ENCODE data around the gene APLP1. TPM values are rescaled to one million over a fixed set of nuclear protein-coding genes. Genes with fewer than 3 reads are reported as not detected.

The APLP1 gene
- total and polyA plus RNA-seq, 2 experiments from 2014 or later = 30.2 to 36.0 TPM

GRCh38 chr19:35853038-35853756, 15.2 kb upstream of the APLP1 start:
- Histone ChIP-seq H3K4me1 (ENCODE audit: insufficient read depth) (peaks cover 28% of the 10 kb centered on the region), H4K20me1 (replicated peaks; ENCODE audit: insufficient read depth) (no peaks in the 10 kb centered on the region), H3K27me3 (ENCODE audit: insufficient read depth) (peaks cover 31% of the 10 kb centered on the region), H3K4me2 (no peak overlapping the region), H3K36me3 (ENCODE audit: insufficient read depth) (no peaks in the 10 kb centered on the region), H3F3A (replicated peaks; ENCODE audit: low read depth) (0 out of 2 replicates have a peak, but pooled peaks cover 3% of the 10 kb centered on the region), H3K27ac (ENCODE audit: low read depth) (no peak overlapping the region), H3K79me2 (replicated peaks; ENCODE audit: insufficient read depth) (no peaks in the 10 kb centered on the region), H3K9me2 (ENCODE audit: insufficient read depth) (no peaks in the 10 kb centered on the region), H3K4me3 (no peak overlapping the region), H2AFZ (no peak overlapping the region)
- Mint-ChIP-seq H3K27ac (no peak overlapping the region), H3K4me1 (peaks cover 30% of the 10 kb centered on the region), H3K36me3 (ENCODE audit: low read depth) (no peaks in the 10 kb centered on the region), H3K9me3 (no peaks in the 10 kb centered on the region), H3K27me3 (ENCODE audit: insufficient read depth, low read depth, poor library complexity) (peaks cover 44% of the 10 kb centered on the region), H3K4me3 (no peak overlapping the region)
- TF ChIP-seq JUNB (IDR thresholded peaks at IDR 0.05; ENCODE audit: unreplicated experiment) (no peak), NANOG (IDR thresholded peaks at IDR 0.05; ENCODE audit: borderline replicate concordance) (no peak), STAT1 (IDR thresholded peaks at IDR 0.05; ENCODE audit: unreplicated experiment) (no peak), ETS1 (IDR thresholded peaks at IDR 0.05) (no peak), CTCF (conservative IDR thresholded peaks at IDR 0.05; ENCODE audit: low read depth in 2 of 2) (no peak), REST (IDR thresholded peaks at IDR 0.05; ENCODE audit: unreplicated experiment) (no peak)
- DNase-seq (ENCODE audit: low spot score) (no peak), ATAC-seq (no peak)

- Mint-ChIP-seq H3K27me3 (ENCODE audit: insufficient read depth, low read depth, poor library complexity) (peaks cover 64% of the 10 kb centered on the region), H3K9me3 (no peaks in the 10 kb centered on the region)
These were observed 11.7 kb upstream of the APLP1 start, which contains the start of gene KIRREL2 for GRCh38 chr19:35856546-35857149. Gene KIRREL2, plus strand, starts transcription at chr19:35856911. Its CDS starts 209 bp downstream, at chr19:35857120.

More at GRCh38 chr19:35856546-35857149, 11.7 kb upstream of the APLP1 start, which contains the start of gene KIRREL2:
- H3K36me3 Mint-ChIP-seq (ENCODE audit: low read depth) = no peaks in the 10 kb centered on the region; the same call in 2 of the 3 replicates
- no peaks in the 10 kb centered on the region for H3K36me3 ChIP-seq (ENCODE audit: insufficient read depth)
- H4K20me1 ChIP-seq (replicated peaks; ENCODE audit: insufficient read depth) = no peaks in the 10 kb centered on the region
- no peaks in the 10 kb centered on the region for H3K9me2 ChIP-seq (ENCODE audit: insufficient read depth)
- peak within 1 kb of the TSS; percentile 93 for H3K4me2 ChIP-seq
- peak within 1 kb of the TSS; percentile 91 for H3K4me3 Mint-ChIP-seq
- H3K27ac ChIP-seq (ENCODE audit: low read depth) = no peak within 1 kb of the TSS
- H3F3A ChIP-seq (replicated peaks; ENCODE audit: low read depth) = 0 out of 2 replicates have a peak, but pooled peaks cover 3% of the 10 kb centered on the region
- DNase-seq (ENCODE audit: low spot score) (peak; percentile 83), ATAC-seq (peak; percentile 38)
- H3K27me3 ChIP-seq (ENCODE audit: insufficient read depth) = peaks cover 62% of the 10 kb centered on the region
- H3K4me1 ChIP-seq (ENCODE audit: insufficient read depth) = peaks cover 27% of the 10 kb centered on the region
- peak within 1 kb of the TSS; percentile 93 for H3K4me3 ChIP-seq
- peaks cover 36% of the 10 kb centered on the region for H3K4me1 Mint-ChIP-seq
- no peak within 1 kb of the TSS for H3K27ac Mint-ChIP-seq
- peak within 1 kb of the TSS; percentile 98 for H2AFZ ChIP-seq
- TF ChIP-seq POLR2AphosphoS5 (IDR thresholded peaks at IDR 0.05; ENCODE audit: low read depth) = peak; percentile 57
- no peak for TF ChIP-seq STAT1 (IDR thresholded peaks at IDR 0.05; ENCODE audit: unreplicated experiment)
- H3K79me2 ChIP-seq (replicated peaks; ENCODE audit: insufficient read depth) = no peaks in the 10 kb centered on the region

All from GM23338 (cell line).